ENCODE data around the gene SNX2. TPM values are rescaled to one million over a fixed set of nuclear protein-coding genes. Genes with fewer than 3 reads are reported as not detected.
A peak's percentile ranks its signal among the peaks of the same experiment; 100 is the strongest.

SNX2 gene
- total RNA-seq (100 to 1,000 TPM in 1 of 2 donors, 10 to 100 TPM in 1; 81.4 to 102 TPM), polyA plus RNA-seq (10 to 100 TPM; 30.9 to 62.7 TPM)
- long read RNA-seq, donor 1, transcript SNX2-201 (15 exons, 2,128 nt) = major isoform, 15 of 34 reads
- long read RNA-seq, donor 1, partial matches to known transcripts = 8 of 34 reads
- long read RNA-seq, donor 1, other reads (novel, unspliced or antisense) = 6 of 34 reads
- long read RNA-seq, donor 2, partial matches to known transcripts = 40 of 44 reads
- long read RNA-seq, donor 2, other reads (novel, unspliced or antisense) = 0 of 44 reads
- long read RNA-seq, donor 3, transcript SNX2-201 (15 exons, 2,128 nt) = major isoform, 11 of 20 reads
- long read RNA-seq, donor 3, partial matches to known transcripts = 5 of 20 reads
- long read RNA-seq, donor 3, other reads (novel, unspliced or antisense) = 0 of 20 reads
- long read RNA-seq, donor 4, partial matches to known transcripts = 29 of 36 reads
- long read RNA-seq, donor 4, other reads (novel, unspliced or antisense) = 0 of 36 reads
- long read RNA-seq, donor 5, transcript SNX2-201 (15 exons, 2,128 nt) = major isoform, 26 of 39 reads
- long read RNA-seq, donor 5, partial matches to known transcripts = 0 of 39 reads
- long read RNA-seq, donor 5, other reads (novel, unspliced or antisense) = 7 of 39 reads

GRCh38 chr5:122774861-122775549 is at the start of gene SNX2:
TSS of gene SNX2 (plus strand) at chr5:122775080. CDS start at chr5:122775104, 24 bp downstream.
- Histone ChIP-seq H3K9ac (ENCODE audit: insufficient read depth in 1 of 2, low read length in 2 of 2) (peak within 1 kb of the TSS; percentile 91 to 98), H3K9me3 (ENCODE audit: control insufficient read depth in 4 of 4, insufficient read depth in 3 of 4, low read length in 3 of 4) (peaks cover 0 to 2% (median 0%) of the 10 kb centered on the region in 4 donors), H3K4me3 (peak within 1 kb of the TSS; percentile 94), H3K27me3 (ENCODE audit: control insufficient read depth in 3 of 3, insufficient read depth in 3 of 3, low read length in 2 of 3) (no peaks in the 10 kb centered on the region), H3K27ac (ENCODE audit: low read depth in 1 of 2, low read length in 1 of 2) (peak within 1 kb of the TSS; percentile 69 to 97), H3K4me1 (ENCODE audit: control insufficient read depth in 5 of 5, insufficient read depth in 5 of 5, low read length in 5 of 5) (peaks cover 0 to 14% (median 7%) of the 10 kb centered on the region in 5 donors), H3K36me3 (ENCODE audit: control insufficient read depth in 4 of 4, insufficient read depth in 4 of 4, low read length in 4 of 4) (peaks cover 0 to 3% (median 0%) of the 10 kb centered on the region in 4 donors)
- WGBS, 2 donors = 1% methylated on average over 52 to 67 of the region's 67 CpGs
- ATAC-seq (ENCODE audit: insufficient read depth, low FRiP score) (peak; percentile 98), DNase-seq (peak; percentile 93 to 96 (median 94))
- no peak for TF ChIP-seq CTCF (IDR thresholded peaks at IDR 0.05; ENCODE audit: control extremely low read depth, extremely low read depth)

DNA sequence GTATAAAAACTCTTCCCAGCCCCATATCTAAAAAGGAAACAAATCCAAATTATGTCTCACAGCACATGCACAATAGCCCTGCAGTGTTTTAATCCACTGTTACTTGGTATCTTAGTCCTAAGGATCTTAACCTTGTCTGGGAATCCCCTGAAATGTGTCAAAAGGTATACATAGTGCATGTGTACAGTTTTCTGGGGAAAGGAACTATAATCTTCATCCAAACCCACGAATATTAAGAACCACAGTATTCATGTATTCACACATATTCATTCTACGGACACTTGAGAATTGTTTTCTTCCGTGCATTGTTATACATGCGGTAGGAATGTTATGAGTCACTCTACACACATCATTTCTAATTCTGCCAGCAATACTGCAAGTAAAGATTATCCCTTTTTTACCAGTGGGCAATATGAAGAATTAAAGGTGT is 47.8 kb upstream of the SNX2 start:
- WGBS, 2 donors = 73 to 87% methylated on average over 4 of the region's 4 CpGs

GRCh38 chr5:122730037-122730436 is 44.8 kb upstream of the SNX2 start:
- Histone ChIP-seq H3K9me3 (ENCODE audit: control insufficient read depth in 4 of 4, insufficient read depth in 3 of 4, low read length in 3 of 4) (no peaks in the 10 kb centered on the region), H3K27me3 (ENCODE audit: control insufficient read depth in 3 of 3, insufficient read depth in 3 of 3, low read length in 2 of 3) (no peaks in the 10 kb centered on the region), H3K4me3 (no peak overlapping the region), H3K4me1 (ENCODE audit: control insufficient read depth in 5 of 5, insufficient read depth in 5 of 5, low read length in 5 of 5) (no peaks in the 10 kb centered on the region), H3K9ac (ENCODE audit: insufficient read depth in 1 of 2, low read length in 2 of 2) (no peak overlapping the region), H3K27ac (ENCODE audit: low read depth in 1 of 2, low read length in 1 of 2) (no peak overlapping the region), H3K36me3 (ENCODE audit: control insufficient read depth in 4 of 4, insufficient read depth in 4 of 4, low read length in 4 of 4) (no peaks in the 10 kb centered on the region)
- DNase-seq (no peak), ATAC-seq (ENCODE audit: insufficient read depth, low FRiP score) (no peak)
- WGBS, 2 donors = 79 to 88% methylated on average over 1 of the region's 1 CpG
- TF ChIP-seq CTCF (IDR thresholded peaks at IDR 0.05; ENCODE audit: control extremely low read depth, extremely low read depth) = no peak

More for the DNA sequence above, 47.8 kb upstream of the SNX2 start:
- Histone ChIP-seq H3K36me3 (ENCODE audit: control insufficient read depth in 4 of 4, insufficient read depth in 4 of 4, low read length in 4 of 4) (no peaks in the 10 kb centered on the region), H3K4me3 (no peak overlapping the region), H3K4me1 (ENCODE audit: control insufficient read depth in 5 of 5, insufficient read depth in 5 of 5, low read length in 5 of 5) (no peaks in the 10 kb centered on the region), H3K27ac (ENCODE audit: low read depth in 1 of 2, low read length in 1 of 2) (no peak overlapping the region), H3K27me3 (ENCODE audit: control insufficient read depth in 3 of 3, insufficient read depth in 3 of 3, low read length in 2 of 3) (no peaks in the 10 kb centered on the region), H3K9me3 (ENCODE audit: control insufficient read depth in 4 of 4, insufficient read depth in 3 of 4, low read length in 3 of 4) (no peaks in the 10 kb centered on the region), H3K9ac (ENCODE audit: insufficient read depth in 1 of 2, low read length in 2 of 2) (no peak overlapping the region)
- TF ChIP-seq CTCF (IDR thresholded peaks at IDR 0.05; ENCODE audit: control extremely low read depth, extremely low read depth) = no peak
- no peak for DNase-seq
- ATAC-seq (ENCODE audit: insufficient read depth, low FRiP score) = no peak

All from lung (tissue), 16 donors.